K562 (cell line): Measurements from ENCODE around the gene CIAO2A. TPM values are rescaled to one million over a fixed set of nuclear protein-coding genes. Genes with fewer than 3 reads are reported as not detected.
A peak's percentile ranks its signal among the peaks of the same experiment; 100 is the strongest.

ENCODE experiments used
- ATAC-seq: fragments of 200-7000 bp; cut with Tn5 transposase; 3 replicates; pipeline ENCODE4 v1.9.1; 2020; ENCODE audit warnings: moderate library complexity
- BruUV-seq: library from RNA; stranded (reverse); fragments of 400-500 nt; replicated peaks from 2 replicates; lab custom pipeline; 2021; lab: Mats Ljungman, UMichigan
- CTCF ChIA-PET: fragments of 300-600 bp; formaldehyde crosslinking; extraction: SDS; loops from one replicate; lab custom pipeline; 2021; ENCODE audit warnings: low intra/inter-chr PET ratio; lab: Yijun Ruan, JAX
- POLR2A ChIA-PET: fragments of 300-600, 350-650 bp; sonication (Branson Sonifier 250); formaldehyde crosslinking; extraction: SDS; loops from one replicate; lab custom pipeline; 2021; ENCODE audit warnings: antibody characterized with exemption, inconsistent platforms; lab: Yijun Ruan, JAX
- DNase-seq, 4 experiments: peaks; one replicate each; pipeline versions ENCODE4 v3.0.0 to v3.0.0-alpha.2; 2011 to 2018; ENCODE audit warnings: low spot score in 3 of 4, mixed read lengths in 3 of 4; ENCODE audit errors: extremely low read depth in 1 of 4
- FAIRE-seq: peaks from 2 replicates; lab custom pipeline; 2011; peaks lifted over from hg19 to GRCh38; lab: Jason Lieb, UNC
- H2AFZ ChIP-seq: 2 replicates; pipeline ENCODE4 v1.6.0; 2011; ENCODE audit warnings: low read depth, low read length, control low read depth, inconsistent platforms
- H3K27ac ChIP-seq: fragments of 200-600 bp; 3 replicates; pipeline ENCODE4 v1.8.0; 2011; ENCODE audit warnings: low read depth, mild to moderate bottlenecking, control low read depth, inconsistent platforms, low read length, moderate library complexity, mixed read lengths; ENCODE audit errors: extremely low read depth
- H3K27me3 ChIP-seq, 2 experiments: fragments of 300-600 bp in 1 of 2; 2 replicates in 1 of 2; 3 replicates in 1 of 2; pipeline versions ENCODE4 v1.6.0 to v1.8.0; 2011; ENCODE audit warnings: inconsistent platforms in 2 of 2, low read length in 2 of 2, mild to moderate bottlenecking in 1 of 2, mixed read lengths in 1 of 2, moderate library complexity in 1 of 2; ENCODE audit not compliant: control insufficient read depth in 2 of 2, insufficient read depth in 2 of 2
- H3K36me3 ChIP-seq: fragments of 300-600 bp; 3 replicates; pipeline ENCODE4 v1.8.0; 2011; ENCODE audit warnings: mild to moderate bottlenecking, low read length, inconsistent platforms; ENCODE audit not compliant: control insufficient read depth, insufficient read depth
- H3K4me1 ChIP-seq, 2 experiments: fragments of 200-600 bp in 1 of 2; replicated peaks in 1 of 2; 2 replicates in 1 of 2; 3 replicates in 1 of 2; pipeline versions ENCODE4 v1.5.1 to v1.8.0; 2011; ENCODE audit warnings: inconsistent platforms in 2 of 2, low read length in 2 of 2, mild to moderate bottlenecking in 1 of 2, mixed read lengths in 1 of 2, moderate library complexity in 1 of 2; ENCODE audit not compliant: control insufficient read depth in 2 of 2, insufficient read depth in 2 of 2
- H3K4me2 ChIP-seq: 2 replicates; pipeline ENCODE4 v1.6.1; 2011; ENCODE audit warnings: low read length, control low read depth, inconsistent platforms, mixed read lengths; ENCODE audit not compliant: insufficient read depth
- H3K4me3 ChIP-seq: fragments of 200-600 bp; sonication (generic), shearing (Covaris generic); 2 replicates; pipeline ENCODE4 v1.5.1; 2016; ENCODE audit warnings: control low read depth, inconsistent platforms
- H3K79me2 ChIP-seq: fragments of 200-600 bp; 3 replicates; pipeline ENCODE4 v1.8.0; 2011; ENCODE audit warnings: low read length, inconsistent platforms; ENCODE audit not compliant: control insufficient read depth, insufficient read depth
- H3K9ac ChIP-seq, 2 experiments: 2 replicates each; pipeline versions ENCODE4 v1.6.0 to v1.6.1; 2011; ENCODE audit warnings: low read depth in 2 of 2, low read length in 2 of 2, control low read depth in 1 of 2, inconsistent platforms in 1 of 2, mild to moderate bottlenecking in 1 of 2, mixed read lengths in 1 of 2; ENCODE audit not compliant: insufficient read depth in 1 of 2
- H3K9me1 ChIP-seq: one replicate; pipeline ENCODE4 v1.6.0; 2011; ENCODE audit warnings: inconsistent platforms, mild to moderate bottlenecking, low read length, moderate library complexity; ENCODE audit not compliant: control insufficient read depth, insufficient read depth
- H3K9me3 ChIP-seq: replicated peaks from 2 replicates; pipeline ENCODE4 v1.5.1; 2011; ENCODE audit warnings: low read depth, low read length, inconsistent platforms; ENCODE audit not compliant: control insufficient read depth, insufficient read depth
- H4K20me1 ChIP-seq: replicated peaks from 2 replicates; pipeline ENCODE4 v1.6.1; 2011; ENCODE audit warnings: low read length, inconsistent platforms, mixed read lengths; ENCODE audit not compliant: control insufficient read depth, insufficient read depth
- CEBPB ChIP-seq: fragments of 450-650 bp; IDR thresholded peaks from 2 replicates; pipeline ENCODE4 v1.6.1; 2016; ENCODE audit warnings: missing genetic modification characterization, missing compliant biosample characterization
- DDX20 ChIP-seq: fragments of 450-650 bp; IDR thresholded peaks from 2 replicates; pipeline ENCODE4 v1.6.1; 2016; ENCODE audit warnings: missing genetic modification characterization, low read depth, mild to moderate bottlenecking, missing compliant biosample characterization, moderate library complexity
- DPF2 ChIP-seq: fragments of 450-650 bp; IDR thresholded peaks from 2 replicates; pipeline ENCODE4 v1.6.1; 2016
- HNRNPH1 ChIP-seq: fragments of 200-400 bp; formaldehyde crosslinking; optimal IDR thresholded peaks from 2 replicates; pipeline ENCODE3; 2017; ENCODE audit warnings: low read depth, mild to moderate bottlenecking, low read length, moderate library complexity
- IFI16 ChIP-seq: fragments of 250-450 bp; sonication (Bioruptor Pico); IDR thresholded peaks from 2 replicates; pipeline ENCODE4 v2.1.2; 2022; ENCODE audit warnings: mild to moderate bottlenecking, inconsistent platforms
- NFE2 ChIP-seq: IDR thresholded peaks from 2 replicates; pipeline ENCODE4 v1.6.1; 2014; ENCODE audit warnings: antibody characterized with exemption, low read depth
- NR4A1 ChIP-seq, 2 experiments: fragments of 250-450 bp in 1 of 2; fragments of 450-650 bp in 1 of 2; sonication (Bioruptor Pico) in 1 of 2; IDR thresholded peaks; 2 replicates each; pipeline versions ENCODE4 v1.4.0 to v1.6.1; 2016 to 2020; ENCODE audit warnings: mild to moderate bottlenecking in 2 of 2, missing compliant biosample characterization in 1 of 2, missing genetic modification characterization in 1 of 2, moderate library complexity in 1 of 2
- NRF1 ChIP-seq, 2 experiments: fragments of 450-650 bp; IDR thresholded peaks in 1 of 2; conservative IDR thresholded peaks in 1 of 2; 2 replicates each; pipeline ENCODE4 v1.6.1; 2014; ENCODE audit warnings: mild to moderate bottlenecking in 2 of 2
- SIN3B ChIP-seq: fragments of 450-650 bp; IDR thresholded peaks from 2 replicates; pipeline ENCODE4 v1.6.1; 2017; ENCODE audit warnings: low read depth, mild to moderate bottlenecking, moderate library complexity
- TAF1 ChIP-seq: IDR thresholded peaks from 2 replicates; pipeline ENCODE4 v1.6.1; 2011; ENCODE audit warnings: mild to moderate bottlenecking, low read length, moderate library complexity; ENCODE audit not compliant: insufficient read depth, control insufficient read depth, severe bottlenecking; ENCODE audit errors: extremely low read depth
- ZNF324 ChIP-seq: fragments of 250-450 bp; sonication (Bioruptor Pico); IDR thresholded peaks from 2 replicates; pipeline ENCODE4 v1.4.0; 2020; ENCODE audit warnings: mild to moderate bottlenecking
- ZNF384 ChIP-seq: IDR thresholded peaks from 2 replicates; pipeline ENCODE4 v1.6.1; 2012; ENCODE audit warnings: low read depth, low read length, improper control_type of control experiment
- WGBS: fragments of 100-300 bp; shearing (Covaris generic); methylation state at CpG from one replicate; pipeline ENCODE4 v1.1.6; 2016; ENCODE audit warnings: low coverage, mixed read lengths; ENCODE audit not compliant: insufficient coverage; ENCODE audit errors: missing lambda C conversion rate; 5-methylcytosine and 5-hydroxymethylcytosine counted together
- in situ Hi-C: fragments of 300-500 bp; cut with MboI; formaldehyde crosslinking; loops from 4 replicates; pipeline ENCODE4 v1.15.0; 2018; ENCODE audit warnings: inconsistent platforms, mixed read lengths
- intact Hi-C: fragments of 100-400 bp; cut with micrococcal nuclease; formaldehyde crosslinking; loops from 2 replicates; pipeline ENCODE4 v1.14.2; 2022
- polyA plus RNA-seq, 8 experiments: library from polyadenylated mRNA; depleted of rRNA in 4 of 8; stranded (reverse) in 5 of 8; unstranded in 3 of 8; fragments of >200 nt; fragmentation: Nextera tagmentation in 2 of 8; fragmentation: Illumina TruSeq in 1 of 8; extraction: Ambion mirVana in 2 of 8; extraction: Trizol in 1 of 8; gene quantifications; 2 replicates each; pipeline versions ENCODE4 v1.2.1 to v1.2.3, GENCODE V29; 2011 to 2014; ENCODE audit warnings: inconsistent platforms in 1 of 8, missing spikeins in 1 of 8
- total RNA-seq, 7 experiments: library from RNA; depleted of rRNA in 6 of 7; stranded (reverse); fragments of >200 nt in 6 of 7; fragmentation: Illumina TruSeq in 2 of 7; extraction: Trizol in 2 of 7; gene quantifications; 2 replicates each; pipeline versions ENCODE4 v1.2.1 to v1.2.3, GENCODE V29; 2011 to 2021; ENCODE audit warnings: low replicate concordance in 1 of 7
- TF ChIP-seq, protein P1 (sequence below): sonication (generic); formaldehyde crosslinking; IDR thresholded peaks from 2 replicates; pipeline ENCODE4 v1.8.1; 2023; ENCODE audit warnings: mild to moderate bottlenecking, missing genetic modification reagents

The CIAO2A gene
- total and polyA plus RNA-seq, 9 of the 15 experiments (the other 6 are each of a cell fraction or from before 2014, with no cell fraction given) = 161 to 429 (median 313) TPM

GRCh38 chr15:64141798-64142512 is 48.3 kb upstream of the CIAO2A start:
- no TSS peak for BruUV-seq
- ATAC-seq (peak; percentile 26), DNase-seq (no peak), FAIRE-seq (no peak)
- Histone ChIP-seq H3K4me3 (no peak overlapping the region), H3K9ac (peak overlapping the region in 1 of 2 experiments; percentile 27; a peak in 1 of 4 replicates), H3K79me2 (no peaks in the 10 kb centered on the region), H3K27me3 (no peaks in the 10 kb centered on the region), H3K9me3 (no peaks in the 10 kb centered on the region), H3K36me3 (peaks cover 49% of the 10 kb centered on the region), H3K9me1 (no peaks in the 10 kb centered on the region), H2AFZ (no peak overlapping the region), H3K4me1 (peaks cover 32 to 53% of the 10 kb centered on the region in 2 experiments), H3K27ac (no peak overlapping the region; the same call in 1 of the 3 replicates), H4K20me1 (peaks cover 18% of the 10 kb centered on the region; the same call in 1 of the 2 replicates), H3K4me2 (no peak overlapping the region)
- CTCF ChIA-PET = no interaction called here
- TF ChIP-seq NRF1 (conservative IDR thresholded peaks at IDR 0.05 in 1 of 2, IDR thresholded peaks at IDR 0.05 in 1 of 2) (no peak), IFI16 (CRISPR knock-in tag) (no peak), CEBPB (tag) (peak; percentile 80), ZNF324 (no peak), HNRNPH1 (no peak), DDX20 (no peak), NFE2 (peak; percentile 58), DPF2 (peak; percentile 62; the same call in 1 of the 2 replicates), TAF1 (no peak), ZNF384 (peak; percentile 57; the same call in 1 of the 2 replicates), SIN3B (no peak), NR4A1 (CRISPR knock-in tag; IDR thresholded peaks at IDR 0.05) (no peak), NR4A1 (tag; IDR thresholded peaks at IDR 0.05) (no peak)
- TF ChIP-seq, protein P1, sequence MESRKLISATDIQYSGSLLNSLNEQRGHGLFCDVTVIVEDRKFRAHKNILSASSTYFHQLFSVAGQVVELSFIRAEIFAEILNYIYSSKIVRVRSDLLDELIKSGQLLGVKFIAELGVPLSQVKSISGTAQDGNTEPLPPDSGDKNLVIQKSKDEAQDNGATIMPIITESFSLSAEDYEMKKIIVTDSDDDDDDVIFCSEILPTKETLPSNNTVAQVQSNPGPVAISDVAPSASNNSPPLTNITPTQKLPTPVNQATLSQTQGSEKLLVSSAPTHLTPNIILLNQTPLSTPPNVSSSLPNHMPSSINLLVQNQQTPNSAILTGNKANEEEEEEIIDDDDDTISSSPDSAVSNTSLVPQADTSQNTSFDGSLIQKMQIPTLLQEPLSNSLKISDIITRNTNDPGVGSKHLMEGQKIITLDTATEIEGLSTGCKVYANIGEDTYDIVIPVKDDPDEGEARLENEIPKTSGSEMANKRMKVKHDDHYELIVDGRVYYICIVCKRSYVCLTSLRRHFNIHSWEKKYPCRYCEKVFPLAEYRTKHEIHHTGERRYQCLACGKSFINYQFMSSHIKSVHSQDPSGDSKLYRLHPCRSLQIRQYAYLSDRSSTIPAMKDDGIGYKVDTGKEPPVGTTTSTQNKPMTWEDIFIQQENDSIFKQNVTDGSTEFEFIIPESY (CRISPR knock-in tag) = no peak
- intact Hi-C loops (no loop called here), in situ Hi-C loops (no loop called here)
- POLR2A ChIA-PET = interaction anchor here (0.7 to 6.1 kb wide), 4 partner anchors 7 to 15 kb away, joined by 3 to 34 read pairs (median 4); no protein-coding TSS in a partner anchor
- 67% methylated on average over 8 of the region's 8 CpGs for WGBS
